NCI-H2107 treated with DMSO at 0.1 percent for 48 hours (cell line): ENCODE measurements around the gene CPLANE2.
"Not testable (repeated sequence)": the region's sequence is repeated elsewhere in the genome, so short reads cannot be mapped to it uniquely, and the experiment has no call there.

ENCODE experiments used
- DNase-seq: peaks from one replicate; lab custom pipeline; 2025; ENCODE audit not compliant: unreplicated experiment; lab: John Stamatoyannopoulos, UW

The CPLANE2 gene

DNA sequence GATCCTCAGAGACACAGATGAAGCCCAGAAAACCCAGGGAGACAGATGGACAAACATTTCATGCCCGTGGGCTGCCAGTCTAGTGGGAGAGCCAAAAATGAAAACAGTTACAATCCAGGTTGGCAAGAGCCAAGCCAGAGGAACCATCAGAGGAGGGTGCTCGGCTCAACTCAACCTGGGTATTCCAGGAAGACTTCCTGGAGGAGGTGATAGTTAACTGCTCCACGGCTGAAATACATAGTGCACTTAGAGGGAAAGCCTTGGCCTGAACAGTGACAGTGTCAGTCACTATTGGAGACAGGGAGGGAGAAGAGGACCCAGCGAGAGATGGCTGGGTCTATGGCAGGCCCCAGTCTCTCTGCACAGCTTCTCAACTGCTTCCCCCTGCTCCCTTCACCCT, 26.4 kb downstream of the CPLANE2 start:
- no peak for DNase-seq

GRCh38 chr1:16209847-16210407, 27.1 kb downstream of the CPLANE2 start:
- no peak for DNase-seq

- no peak for DNase-seq
Observed at GRCh38 chr1:16209132-16209846, 27.7 kb downstream of the CPLANE2 start.

DNA sequence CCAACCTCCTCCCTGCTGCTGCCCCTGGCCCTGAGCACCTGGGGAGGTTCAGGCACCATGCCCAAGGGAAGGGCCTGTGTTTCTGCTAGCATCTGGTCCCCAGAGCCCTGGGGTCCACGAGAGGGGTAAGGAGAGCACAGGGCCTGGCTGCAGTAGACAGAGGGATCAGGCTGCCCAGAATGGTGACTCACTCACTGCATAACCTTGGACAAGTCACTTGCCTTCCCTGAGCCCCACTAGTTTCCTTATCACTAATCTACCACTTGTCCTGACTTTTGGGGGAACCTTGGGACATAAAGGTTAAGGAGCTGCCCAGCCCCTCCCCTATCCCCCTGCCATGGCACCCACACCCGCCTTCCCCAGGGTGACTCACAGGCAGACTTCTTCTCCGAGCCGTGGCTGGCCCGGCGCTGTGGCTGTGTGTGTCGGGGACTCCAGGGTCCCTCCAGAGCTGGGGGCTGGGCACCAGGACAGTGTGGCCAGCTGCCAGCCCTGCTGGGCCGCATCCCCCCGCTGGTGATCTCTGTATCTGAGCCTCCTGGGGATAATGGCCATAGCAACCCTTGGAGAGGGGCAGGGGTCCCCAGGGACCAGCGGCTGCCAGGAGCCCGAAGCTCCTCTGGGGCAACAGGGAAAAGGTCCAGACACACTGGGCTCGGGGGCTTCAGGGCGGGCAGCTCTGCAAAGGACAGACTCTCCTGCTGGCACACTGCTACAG, 28.6 kb downstream of the CPLANE2 start:
- DNase-seq: no peak

DNA sequence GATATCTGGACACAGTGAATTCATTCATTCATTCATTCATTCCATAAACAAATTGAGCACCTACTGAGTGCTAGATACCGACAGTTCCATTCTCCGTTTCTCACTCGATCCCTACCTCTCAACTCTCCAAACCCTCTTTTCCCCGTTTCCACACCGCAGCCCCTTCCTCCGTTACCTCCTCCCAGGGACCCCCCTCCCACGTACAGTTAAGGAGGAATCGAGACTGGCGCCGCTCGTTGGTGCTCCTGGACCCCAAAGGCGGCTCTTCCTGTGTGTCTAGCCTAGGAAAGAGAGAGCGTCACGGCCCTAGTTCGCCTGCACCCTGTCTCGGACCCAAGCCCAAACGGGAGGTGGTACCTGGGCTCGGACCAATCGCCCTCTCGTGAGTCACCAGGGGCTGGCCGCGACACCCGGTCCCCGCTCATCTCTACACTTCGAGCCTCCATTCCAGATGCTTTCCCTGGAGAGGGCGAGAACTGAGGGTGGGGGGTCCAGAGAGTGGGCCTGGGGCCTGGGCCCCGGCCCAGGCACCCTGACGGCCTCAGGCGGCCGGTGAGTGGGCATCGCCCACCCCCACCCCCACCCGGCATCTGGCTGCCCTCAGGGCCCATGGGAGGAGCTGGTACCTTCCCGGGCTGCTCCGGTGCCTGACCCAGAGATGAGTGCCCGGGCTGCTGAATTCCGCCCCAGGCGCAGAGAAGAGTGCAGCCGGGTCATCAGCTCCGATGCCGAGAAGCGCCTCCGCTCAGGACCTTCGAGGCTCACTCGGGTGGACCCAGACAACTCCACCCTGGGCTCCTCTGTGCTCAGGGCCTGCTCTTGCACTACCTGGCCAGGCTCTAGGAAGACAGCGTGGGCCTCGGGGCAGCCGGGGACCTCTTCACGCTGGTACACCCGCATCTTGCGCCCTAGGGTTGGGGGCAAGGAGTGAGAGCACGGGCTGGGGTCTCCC, 29.4 kb downstream of the CPLANE2 start:
- no peak for DNase-seq

GRCh38 chr1:16206547-16207317, 30.3 kb downstream of the CPLANE2 start:
- peak; percentile 89 for DNase-seq

- no peak for DNase-seq
Observed at GRCh38 chr1:16205891-16206546, 31.0 kb downstream of the CPLANE2 start.

DNA sequence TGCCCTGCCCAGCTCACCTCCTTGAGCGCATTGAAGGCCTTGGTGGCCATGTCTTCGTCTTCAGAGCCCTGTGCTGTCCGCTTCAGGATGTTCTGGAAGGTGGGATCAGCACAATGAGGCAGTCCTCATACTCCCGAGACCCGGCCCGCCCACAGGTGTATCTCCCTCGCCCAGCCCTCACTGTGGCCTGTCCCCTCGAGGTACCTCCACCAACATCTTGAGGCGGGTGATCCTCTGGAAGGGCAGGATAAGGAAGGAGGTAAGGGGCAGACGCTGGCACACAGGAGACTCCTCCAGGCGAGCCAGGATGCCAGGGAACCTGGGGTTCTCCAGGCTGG, 31.7 kb downstream of the CPLANE2 start:
- DNase-seq: no peak

GRCh38 chr1:16204634-16205333, 32.2 kb downstream of the CPLANE2 start:
- peak; percentile 25 for DNase-seq

- no peak for DNase-seq
Observed at GRCh38 chr1:16204216-16204615, 32.8 kb downstream of the CPLANE2 start.

DNA sequence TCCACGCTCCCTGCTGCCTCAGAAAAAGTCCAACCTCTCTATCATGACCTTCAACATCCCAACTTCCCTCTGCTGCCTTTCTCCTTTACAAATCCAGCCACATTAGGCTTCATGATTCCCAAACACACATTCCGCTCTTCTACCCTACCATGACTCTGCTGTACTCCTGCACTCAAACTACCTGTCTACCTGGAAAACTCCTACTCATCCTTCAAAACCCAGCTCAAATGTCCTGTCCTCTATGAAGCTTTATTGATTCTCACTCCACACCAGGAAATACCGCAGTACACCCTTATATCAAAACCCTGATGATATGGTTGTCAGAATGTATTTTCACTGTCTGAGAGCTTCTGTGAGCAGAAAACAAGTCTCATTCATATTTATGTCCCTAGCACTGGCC, 33.4 kb downstream of the CPLANE2 start:
- no peak for DNase-seq

GRCh38 chr1:16202281-16203210, 34.4 kb downstream of the CPLANE2 start:
- DNase-seq: no peak

- no peak for DNase-seq
Observed at GRCh38 chr1:16199700-16200099, 37.3 kb downstream of the CPLANE2 start.

DNA sequence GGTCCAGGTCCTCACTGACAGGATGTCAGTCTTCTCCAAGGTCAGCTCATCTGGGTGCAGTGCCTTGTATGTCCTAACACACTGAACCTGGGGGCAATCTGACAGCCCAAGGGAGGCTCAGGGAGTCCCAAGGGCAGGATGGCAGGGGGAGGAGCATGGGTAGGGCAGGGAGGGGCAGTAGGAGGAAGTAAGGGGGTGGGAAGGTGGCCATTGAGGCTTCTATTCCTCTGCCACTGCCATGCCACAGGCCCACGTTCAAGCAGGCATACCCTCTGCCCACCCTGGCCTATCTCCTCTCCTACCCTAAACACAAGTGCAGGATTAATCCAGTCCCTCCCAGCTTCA, 37.9 kb downstream of the CPLANE2 start:
- no peak for DNase-seq

DNA sequence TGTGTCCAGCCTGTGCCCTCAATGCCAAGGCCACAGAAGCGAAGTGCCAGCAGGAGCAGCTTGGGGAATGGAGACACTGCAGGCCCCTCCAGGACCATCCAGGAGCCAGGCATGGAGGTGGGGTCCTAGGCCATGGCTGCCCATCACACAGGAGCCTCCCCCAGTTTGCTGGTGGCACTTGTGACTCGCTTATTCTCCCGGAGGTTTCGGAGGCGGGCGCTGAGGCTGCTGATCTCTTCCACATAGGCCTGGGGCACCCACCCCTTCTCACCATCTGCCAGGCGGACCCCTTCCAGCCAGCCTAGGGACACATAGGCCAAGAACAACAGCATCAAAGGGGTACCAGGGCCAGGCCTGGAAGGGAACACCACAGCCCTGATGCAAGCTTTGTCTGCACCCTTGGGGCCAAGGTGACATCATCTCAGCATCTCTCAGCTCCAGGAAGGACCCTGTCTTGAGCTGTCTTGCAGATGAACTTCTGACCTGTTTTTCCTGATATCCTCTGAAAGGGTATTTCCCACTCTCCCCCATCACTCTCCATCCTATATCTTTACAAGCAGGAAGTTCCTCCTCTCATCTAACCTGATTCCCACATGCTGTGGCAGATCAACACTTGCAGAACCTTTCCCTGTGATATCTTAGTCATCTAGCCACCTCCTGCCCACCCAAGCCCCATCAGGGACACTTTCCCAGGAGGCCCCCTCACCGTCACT, 38.4 kb downstream of the CPLANE2 start:
- no peak for DNase-seq

GRCh38 chr1:16196874-16197273, 40.1 kb downstream of the CPLANE2 start:
- no peak for DNase-seq

- DNase-seq: not testable (repeated sequence)
Observed at GRCh38 chr1:16196139-16196538, 40.8 kb downstream of the CPLANE2 start.

DNA sequence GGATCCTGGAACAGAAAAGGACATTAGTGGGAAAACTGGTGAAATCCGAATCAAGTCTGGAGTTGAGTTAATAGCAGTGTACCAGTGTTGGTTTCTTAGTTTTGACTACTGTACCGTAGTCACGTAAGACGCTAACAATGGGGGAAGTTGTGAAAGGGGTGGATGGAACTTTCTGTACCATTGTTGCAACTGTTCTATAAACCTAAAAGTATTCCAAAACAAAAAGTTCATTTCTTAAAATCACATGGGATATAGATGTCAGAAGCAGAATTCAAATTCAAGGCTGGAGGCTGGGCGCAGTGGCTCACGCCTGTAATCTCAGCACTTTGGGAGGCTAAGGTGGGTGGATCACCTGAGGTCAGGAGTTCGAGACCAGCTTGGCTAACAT, 41.5 kb downstream of the CPLANE2 start:
- no peak for DNase-seq
